ENCODE measurements around the gene EZH2. TPM values are rescaled to one million over a fixed set of nuclear protein-coding genes. Genes with fewer than 3 reads are reported as not detected.

The EZH2 gene
- total RNA-seq, 1 experiment from 2014 or later = 35.4 TPM

DNA sequence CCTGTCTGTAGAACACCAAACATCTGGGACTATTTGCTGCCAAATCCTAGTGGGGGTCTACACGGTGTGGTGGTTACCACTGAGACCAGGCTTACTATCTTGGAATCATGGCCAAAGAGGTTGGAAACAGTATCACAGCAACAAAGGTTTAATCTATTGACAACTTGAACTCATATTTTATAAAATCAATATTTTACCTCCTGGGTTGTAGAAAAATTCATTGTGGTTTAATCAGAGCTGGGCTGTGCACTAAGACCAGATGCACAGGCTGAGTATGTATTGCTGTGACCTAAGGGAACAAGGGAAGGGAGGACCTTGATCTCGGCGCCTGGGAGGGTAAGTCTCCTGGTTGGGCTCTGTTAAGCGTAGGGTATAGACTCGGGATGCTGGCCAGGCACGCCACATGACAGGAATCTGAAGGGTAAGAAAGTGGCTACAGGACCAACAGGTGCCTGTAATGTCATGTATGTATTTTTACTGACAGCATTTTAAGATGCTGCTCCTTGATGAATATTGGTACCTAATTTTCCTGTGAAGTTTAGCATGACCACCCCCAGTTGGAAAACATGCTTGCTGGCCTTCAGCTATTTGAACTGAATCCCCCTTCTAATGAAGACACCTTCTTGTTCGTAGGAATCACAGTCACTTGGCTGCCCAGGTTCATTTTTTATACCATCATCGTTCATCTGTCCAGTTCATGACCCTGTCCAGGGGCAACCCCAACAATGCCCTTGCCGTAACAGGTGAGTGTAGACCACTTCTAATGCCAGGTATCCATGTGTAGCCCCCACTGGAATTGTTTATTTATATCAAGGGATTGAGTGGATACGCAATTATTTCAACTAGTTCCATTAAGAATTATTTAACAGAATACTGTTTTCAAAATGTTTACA is 79.5 kb downstream of the EZH2 start:
- Mint-ChIP-seq H3K27me3 (ENCODE audit: low read depth) (no peaks in the 10 kb centered on the region), H3K9me3 (no peaks in the 10 kb centered on the region), H3K4me1 (peaks cover 26% of the 10 kb centered on the region), H3K27ac (peak overlapping the region; percentile 83), H3K4me3 (no peak overlapping the region), H3K36me3 (peaks cover 40% of the 10 kb centered on the region)
- POLR2A ChIA-PET = no interaction called here
- CTCF ChIA-PET = interaction anchor here (1.4 to 1.5 kb wide), 2 partner anchors 52 to 158 kb away, joined by 3 to 4 read pairs; no protein-coding TSS in a partner anchor
- DNase-seq (ENCODE audit: low spot score) = no peak
- ATAC-seq = no peak
- TF ChIP-seq MXD4 (CRISPR knock-in tag; IDR thresholded peaks at IDR 0.05; ENCODE audit: borderline replicate concordance) (no peak), GRHL2 (CRISPR knock-in tag; IDR thresholded peaks at IDR 0.05; ENCODE audit: insufficient replicate concordance, severe bottlenecking) (no peak), EMX1 (CRISPR knock-in tag; IDR thresholded peaks at IDR 0.05) (no peak), E2F4 (CRISPR knock-in tag; IDR thresholded peaks at IDR 0.05; ENCODE audit: borderline replicate concordance, low read depth) (no peak), ZNF232 (CRISPR knock-in tag; IDR thresholded peaks at IDR 0.05) (no peak), FOXJ3 (CRISPR knock-in tag; IDR thresholded peaks at IDR 0.05; ENCODE audit: borderline replicate concordance) (no peak), RELA (CRISPR knock-in tag; IDR thresholded peaks at IDR 0.05; ENCODE audit: borderline replicate concordance) (no peak), ELF4 (CRISPR knock-in tag; IDR thresholded peaks at IDR 0.05; ENCODE audit: low read depth) (no peak), CBFB (CRISPR knock-in tag; IDR thresholded peaks at IDR 0.05; ENCODE audit: low read depth) (no peak), NR2C2 (CRISPR knock-in tag; IDR thresholded peaks at IDR 0.05) (no peak)
- TF ChIP-seq, protein P1, sequence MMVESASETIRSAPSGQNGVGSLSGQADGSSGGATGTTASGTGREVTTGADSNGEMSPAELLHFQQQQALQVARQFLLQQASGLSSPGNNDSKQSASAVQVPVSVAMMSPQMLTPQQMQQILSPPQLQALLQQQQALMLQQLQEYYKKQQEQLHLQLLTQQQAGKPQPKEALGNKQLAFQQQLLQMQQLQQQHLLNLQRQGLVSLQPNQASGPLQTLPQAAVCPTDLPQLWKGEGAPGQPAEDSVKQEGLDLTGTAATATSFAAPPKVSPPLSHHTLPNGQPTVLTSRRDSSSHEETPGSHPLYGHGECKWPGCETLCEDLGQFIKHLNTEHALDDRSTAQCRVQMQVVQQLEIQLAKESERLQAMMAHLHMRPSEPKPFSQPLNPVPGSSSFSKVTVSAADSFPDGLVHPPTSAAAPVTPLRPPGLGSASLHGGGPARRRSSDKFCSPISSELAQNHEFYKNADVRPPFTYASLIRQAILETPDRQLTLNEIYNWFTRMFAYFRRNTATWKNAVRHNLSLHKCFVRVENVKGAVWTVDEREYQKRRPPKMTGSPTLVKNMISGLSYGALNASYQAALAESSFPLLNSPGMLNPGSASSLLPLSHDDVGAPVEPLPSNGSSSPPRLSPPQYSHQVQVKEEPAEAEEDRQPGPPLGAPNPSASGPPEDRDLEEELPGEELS (CRISPR knock-in tag; IDR thresholded peaks at IDR 0.05) = no peak
- TF ChIP-seq, protein P2, sequence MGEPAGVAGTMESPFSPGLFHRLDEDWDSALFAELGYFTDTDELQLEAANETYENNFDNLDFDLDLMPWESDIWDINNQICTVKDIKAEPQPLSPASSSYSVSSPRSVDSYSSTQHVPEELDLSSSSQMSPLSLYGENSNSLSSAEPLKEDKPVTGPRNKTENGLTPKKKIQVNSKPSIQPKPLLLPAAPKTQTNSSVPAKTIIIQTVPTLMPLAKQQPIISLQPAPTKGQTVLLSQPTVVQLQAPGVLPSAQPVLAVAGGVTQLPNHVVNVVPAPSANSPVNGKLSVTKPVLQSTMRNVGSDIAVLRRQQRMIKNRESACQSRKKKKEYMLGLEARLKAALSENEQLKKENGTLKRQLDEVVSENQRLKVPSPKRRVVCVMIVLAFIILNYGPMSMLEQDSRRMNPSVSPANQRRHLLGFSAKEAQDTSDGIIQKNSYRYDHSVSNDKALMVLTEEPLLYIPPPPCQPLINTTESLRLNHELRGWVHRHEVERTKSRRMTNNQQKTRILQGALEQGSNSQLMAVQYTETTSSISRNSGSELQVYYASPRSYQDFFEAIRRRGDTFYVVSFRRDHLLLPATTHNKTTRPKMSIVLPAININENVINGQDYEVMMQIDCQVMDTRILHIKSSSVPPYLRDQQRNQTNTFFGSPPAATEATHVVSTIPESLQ (CRISPR knock-in tag; IDR thresholded peaks at IDR 0.05) = no peak
- TF ChIP-seq, protein P3, sequence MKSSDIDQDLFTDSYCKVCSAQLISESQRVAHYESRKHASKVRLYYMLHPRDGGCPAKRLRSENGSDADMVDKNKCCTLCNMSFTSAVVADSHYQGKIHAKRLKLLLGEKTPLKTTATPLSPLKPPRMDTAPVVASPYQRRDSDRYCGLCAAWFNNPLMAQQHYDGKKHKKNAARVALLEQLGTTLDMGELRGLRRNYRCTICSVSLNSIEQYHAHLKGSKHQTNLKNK (CRISPR knock-in tag; IDR thresholded peaks at IDR 0.05) = no peak

- Mint-ChIP-seq H3K36me3 (peaks cover 42% of the 10 kb centered on the region), H3K27me3 (ENCODE audit: low read depth) (no peaks in the 10 kb centered on the region), H3K4me1 (peaks cover 33% of the 10 kb centered on the region), H3K4me3 (no peak overlapping the region), H3K27ac (peak overlapping the region; percentile 21; the same call in 1 of the 2 replicates), H3K9me3 (peaks cover 11% of the 10 kb centered on the region)
- no peak for TF ChIP-seq TCF7 (CRISPR knock-in tag; IDR thresholded peaks at IDR 0.05; ENCODE audit: low read depth)
- no peak for DNase-seq (ENCODE audit: low spot score)
- ChIA-PET CTCF (interaction anchor here (1.4 kb wide), 1 partner anchor 160 kb away, joined by 4 read pairs; no protein-coding TSS in a partner anchor), POLR2A (no interaction called here)
- ATAC-seq = no peak
Observed at GRCh38 chr7:148803094-148803493, 81.0 kb downstream of the EZH2 start.

- ChIA-PET CTCF (no interaction called here), POLR2A (no interaction called here)
- DNase-seq (ENCODE audit: low spot score) (no peak), ATAC-seq (no peak)
- TF ChIP-seq ZNF532 (CRISPR knock-in tag; IDR thresholded peaks at IDR 0.05; ENCODE audit: borderline replicate concordance) (no peak), ZNF219 (CRISPR knock-in tag; IDR thresholded peaks at IDR 0.05; ENCODE audit: borderline replicate concordance) (no peak)
- H3K4me3 Mint-ChIP-seq = no peak overlapping the region
- peaks cover 46% of the 10 kb centered on the region for H3K36me3 Mint-ChIP-seq
- peaks cover 12% of the 10 kb centered on the region for H3K9me3 Mint-ChIP-seq
- H3K27me3 Mint-ChIP-seq (ENCODE audit: low read depth) = no peaks in the 10 kb centered on the region
- peaks cover 35% of the 10 kb centered on the region for H3K4me1 Mint-ChIP-seq
- peak overlapping the region; percentile 15; the same call in 1 of the 2 replicates for H3K27ac Mint-ChIP-seq
Observed at GRCh38 chr7:148802101-148802493, 82.0 kb downstream of the EZH2 start.
